ENCODE measurements around the gene WNT9B.

Gene WNT9B, protein sequence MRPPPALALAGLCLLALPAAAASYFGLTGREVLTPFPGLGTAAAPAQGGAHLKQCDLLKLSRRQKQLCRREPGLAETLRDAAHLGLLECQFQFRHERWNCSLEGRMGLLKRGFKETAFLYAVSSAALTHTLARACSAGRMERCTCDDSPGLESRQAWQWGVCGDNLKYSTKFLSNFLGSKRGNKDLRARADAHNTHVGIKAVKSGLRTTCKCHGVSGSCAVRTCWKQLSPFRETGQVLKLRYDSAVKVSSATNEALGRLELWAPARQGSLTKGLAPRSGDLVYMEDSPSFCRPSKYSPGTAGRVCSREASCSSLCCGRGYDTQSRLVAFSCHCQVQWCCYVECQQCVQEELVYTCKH

DNA sequence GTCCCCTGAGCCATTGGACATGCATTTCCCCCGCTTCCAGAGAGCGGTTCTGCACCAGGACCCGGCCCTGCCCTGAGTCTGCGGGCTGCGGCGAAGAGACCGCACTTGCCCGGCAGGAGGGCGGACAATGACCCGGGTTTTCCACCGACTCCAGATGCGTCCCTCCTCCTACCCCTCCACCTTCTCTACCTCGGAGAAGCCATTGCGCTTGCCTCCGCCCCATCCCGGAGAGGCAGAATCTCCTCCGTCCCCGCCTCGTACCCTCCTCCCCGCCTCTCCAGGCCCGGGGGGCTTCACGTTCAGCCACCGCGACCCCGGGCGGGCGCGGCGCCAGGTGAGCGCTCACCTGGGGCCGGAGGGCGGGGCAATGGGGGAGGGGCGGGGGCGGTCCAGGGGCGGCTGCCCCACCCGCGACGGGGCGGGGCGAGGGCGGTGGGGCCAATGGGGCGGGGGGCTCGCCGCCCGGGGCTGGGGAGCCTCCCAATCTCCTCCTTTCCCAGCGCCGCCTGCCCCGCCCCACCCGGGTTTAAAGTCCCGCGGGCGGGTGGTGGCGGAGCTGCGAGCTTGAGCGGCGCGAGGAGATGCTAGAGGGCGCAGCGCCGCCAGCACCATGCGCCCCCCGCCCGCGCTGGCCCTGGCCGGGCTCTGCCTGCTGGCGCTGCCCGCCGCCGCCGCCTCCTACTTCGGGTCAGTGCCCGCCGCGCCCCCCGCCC, at the start of gene WNT9B:
Gene WNT9B, plus strand, starts transcription at position 555 of the 713 bp plus-strand sequence. Its CDS starts 56 bp downstream, at position 611.
- DNase-seq = no peak

DNA sequence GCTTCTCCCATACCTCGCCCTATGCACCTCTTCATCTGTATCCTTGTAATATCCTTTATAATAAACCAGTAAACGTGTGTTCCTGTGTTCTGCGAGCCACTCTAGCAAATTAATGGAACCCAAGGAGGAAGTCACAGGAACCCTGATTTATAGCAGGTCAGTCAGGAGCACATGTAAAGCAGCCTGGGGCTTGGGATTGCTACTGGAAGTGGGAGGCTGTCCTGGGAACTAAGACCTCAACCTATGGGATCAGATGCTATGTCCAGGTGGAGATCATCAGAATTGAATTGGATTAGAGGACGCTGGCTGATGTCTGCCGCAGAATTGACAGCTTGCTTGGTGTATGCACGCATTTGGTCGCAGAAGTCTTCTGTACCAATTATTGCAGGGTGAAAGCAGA, 48.6 kb upstream of the WNT9B start:
- no peak for DNase-seq

DNA sequence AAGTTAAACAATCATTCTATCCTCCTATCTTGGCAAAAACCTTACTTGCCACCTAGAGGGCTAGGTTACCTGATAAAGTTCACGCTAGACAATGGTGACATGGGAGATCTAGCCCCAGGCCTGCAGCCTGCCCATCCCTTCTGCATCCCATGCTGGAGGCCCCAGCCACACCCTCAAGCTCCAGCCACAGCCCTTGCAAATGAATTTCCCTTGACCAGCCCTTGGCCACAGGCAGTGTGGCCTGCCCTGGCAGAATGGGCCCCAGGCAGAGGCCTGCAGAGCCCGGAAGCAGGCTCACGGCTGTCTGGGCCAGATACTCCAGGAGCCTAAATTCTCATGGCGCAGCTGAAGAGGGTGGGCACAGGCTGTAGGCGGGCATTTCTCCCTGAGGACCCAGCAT, 47.8 kb upstream of the WNT9B start:
- DNase-seq = no peak

DNA sequence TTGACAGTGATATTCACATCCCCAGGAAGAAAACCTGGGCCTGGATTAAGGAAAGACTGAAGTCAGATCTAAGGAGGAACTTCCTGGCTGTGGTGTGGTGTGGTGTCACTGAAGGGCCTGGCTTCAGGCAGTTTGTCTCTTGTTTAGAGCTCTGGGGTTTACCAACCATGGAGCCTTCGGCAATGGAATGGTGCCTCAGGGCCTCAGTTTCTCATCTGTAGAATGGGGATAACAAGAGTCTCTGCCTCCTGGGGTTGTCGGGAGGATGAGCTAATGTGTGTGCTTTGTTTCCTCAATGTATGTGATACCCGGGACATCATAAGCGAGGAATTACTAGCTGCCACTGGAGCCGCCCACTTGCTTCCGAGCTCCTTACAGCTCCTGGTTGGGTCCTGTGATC, 45.6 kb upstream of the WNT9B start:
- no peak for DNase-seq

DNA sequence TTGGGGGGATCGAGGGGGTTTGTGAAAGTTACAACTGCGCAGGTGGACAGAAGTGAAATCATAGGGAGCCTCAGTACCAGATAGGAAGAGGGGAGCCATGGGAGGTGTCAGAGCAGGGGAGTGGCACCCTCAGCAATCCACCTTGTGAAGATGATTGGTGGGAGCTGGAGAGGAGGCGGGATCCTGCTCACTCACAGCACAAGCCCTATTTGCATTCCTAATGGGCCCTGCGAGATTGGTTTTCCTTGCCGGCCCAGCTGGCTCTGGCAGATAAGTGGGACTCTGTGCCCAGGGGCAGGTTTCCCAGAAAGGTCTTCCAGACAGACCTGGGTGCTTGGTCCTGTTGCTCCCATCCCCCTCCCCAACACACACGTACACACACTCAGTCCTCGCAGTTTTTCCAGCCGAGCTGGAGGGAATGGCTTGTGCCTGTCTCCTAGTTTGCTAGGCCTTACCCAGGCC, 42.2 kb upstream of the WNT9B start:
- DNase-seq = no peak

DNA sequence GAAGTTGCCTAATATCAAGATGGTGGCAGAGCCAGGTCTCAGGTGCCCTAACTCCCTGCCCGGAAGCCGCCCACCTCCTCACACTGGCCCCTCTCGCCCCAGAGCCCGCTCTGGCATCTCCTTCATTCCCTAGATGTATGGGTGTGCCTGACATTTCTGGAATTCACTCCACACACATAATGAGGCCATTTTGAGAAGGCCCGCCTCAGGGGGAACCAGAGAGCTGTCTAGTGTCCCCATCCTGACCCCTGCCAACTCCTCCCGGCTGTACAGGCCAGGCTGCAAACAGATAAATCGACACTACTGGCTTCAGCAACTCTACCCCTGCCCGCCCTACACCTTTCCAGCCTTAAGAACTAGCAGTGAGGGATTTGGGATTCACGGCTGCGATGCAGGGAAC, 40.5 kb upstream of the WNT9B start:
- DNase-seq = no peak

DNA sequence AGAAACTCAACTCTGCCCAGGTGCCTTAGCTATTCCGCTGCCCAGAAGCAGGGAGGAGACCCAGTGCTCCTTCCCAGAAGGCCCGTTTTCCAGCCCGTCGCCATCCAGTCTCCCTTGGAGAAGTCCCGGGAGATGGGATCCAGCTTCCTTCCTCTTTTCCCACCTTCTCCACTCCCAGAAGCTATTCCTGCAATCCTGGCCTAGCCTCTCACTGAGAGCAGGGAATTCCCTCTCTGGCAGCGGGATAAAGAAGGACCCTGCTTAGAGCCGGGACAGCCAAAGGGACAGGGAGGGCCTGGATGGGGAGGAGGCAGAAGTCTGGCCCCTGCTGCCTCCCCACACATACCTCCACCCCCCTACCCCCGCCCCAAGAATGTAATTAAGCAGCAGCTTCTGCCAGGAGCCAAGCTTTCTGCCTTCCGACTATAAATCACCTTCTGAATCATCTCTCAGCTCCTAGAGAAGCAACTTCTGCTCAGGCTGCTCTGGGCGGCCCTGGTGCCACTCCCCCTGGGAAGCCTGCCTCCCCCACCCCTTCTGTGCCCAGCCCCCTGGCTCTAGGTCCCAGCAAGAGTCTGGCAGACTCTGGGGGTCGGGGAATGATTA, 39.3 kb upstream of the WNT9B start:
- DNase-seq = no peak

DNA sequence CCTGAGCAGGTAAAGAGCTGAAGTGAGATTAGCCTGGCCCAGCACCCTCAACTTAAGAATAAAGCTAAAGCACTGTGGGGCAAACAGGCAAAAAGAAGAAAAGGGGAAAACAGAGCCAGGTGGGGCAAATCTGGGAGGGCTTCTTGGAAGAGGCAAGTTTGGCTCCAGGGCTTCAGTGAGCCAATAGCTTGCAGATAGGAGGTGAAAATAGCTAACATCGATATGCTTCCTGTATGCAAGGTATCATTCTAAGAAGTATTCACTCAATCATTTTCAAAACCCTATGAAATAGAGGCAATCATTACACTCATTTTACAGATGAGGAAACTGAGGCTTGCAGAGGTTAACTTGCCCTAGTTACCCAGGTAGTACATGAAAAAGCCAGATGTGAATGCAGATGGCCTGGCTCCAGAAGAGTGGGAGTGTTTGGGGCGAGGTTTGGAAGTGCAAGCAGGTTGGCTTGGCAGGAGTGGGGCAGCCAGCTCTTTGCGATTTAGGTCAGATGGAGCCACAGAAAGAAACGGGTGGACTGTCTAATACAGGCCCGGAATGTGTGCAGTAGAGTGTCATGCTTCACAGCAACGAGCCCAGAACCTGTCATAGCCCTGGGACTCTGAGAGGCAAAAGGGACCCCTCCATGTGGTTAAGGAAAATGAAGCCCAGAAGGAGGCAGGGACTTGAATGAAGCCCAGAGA, 38.6 kb upstream of the WNT9B start:
- DNase-seq = no peak

DNA sequence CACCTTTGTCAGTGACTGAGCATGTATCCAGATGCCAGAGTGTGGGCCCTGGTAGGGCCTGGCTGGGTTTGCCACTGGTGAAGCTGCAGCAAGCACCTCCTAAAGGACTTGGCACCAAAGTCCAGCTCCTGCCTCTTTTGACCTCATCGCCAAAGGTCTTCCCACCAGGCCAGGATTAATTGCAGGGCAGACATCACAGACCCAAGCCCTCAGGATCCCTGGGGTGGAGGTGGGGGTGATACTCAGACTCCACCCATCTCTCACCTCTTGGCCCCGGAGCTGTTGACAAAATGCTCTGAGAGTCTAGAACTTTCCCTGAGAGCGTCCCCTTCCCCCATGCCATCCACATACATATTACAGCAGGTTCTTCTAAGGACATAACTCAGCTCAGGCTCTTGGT, 37.5 kb upstream of the WNT9B start:
- no peak for DNase-seq

DNA sequence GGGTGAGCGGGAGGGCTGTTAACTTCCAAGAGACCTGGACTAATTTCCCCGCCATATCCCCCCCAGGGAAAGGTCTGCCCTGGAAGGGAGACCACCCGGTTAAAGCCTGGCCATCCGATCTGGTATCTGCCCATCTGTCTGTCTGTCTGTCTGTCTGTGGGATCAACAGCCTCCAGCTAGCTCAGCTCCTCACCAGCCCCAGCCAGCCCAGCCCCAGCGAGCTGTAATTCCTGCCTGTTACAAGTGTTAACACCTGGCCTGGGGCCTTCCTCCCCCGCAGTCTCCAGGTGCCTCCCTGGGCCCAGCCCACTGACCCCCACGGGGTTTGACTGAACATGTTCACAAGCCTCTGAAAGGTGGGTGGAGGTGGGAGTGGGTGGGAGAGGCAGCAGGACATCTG, 36.9 kb upstream of the WNT9B start:
- DNase-seq = no peak

DNA sequence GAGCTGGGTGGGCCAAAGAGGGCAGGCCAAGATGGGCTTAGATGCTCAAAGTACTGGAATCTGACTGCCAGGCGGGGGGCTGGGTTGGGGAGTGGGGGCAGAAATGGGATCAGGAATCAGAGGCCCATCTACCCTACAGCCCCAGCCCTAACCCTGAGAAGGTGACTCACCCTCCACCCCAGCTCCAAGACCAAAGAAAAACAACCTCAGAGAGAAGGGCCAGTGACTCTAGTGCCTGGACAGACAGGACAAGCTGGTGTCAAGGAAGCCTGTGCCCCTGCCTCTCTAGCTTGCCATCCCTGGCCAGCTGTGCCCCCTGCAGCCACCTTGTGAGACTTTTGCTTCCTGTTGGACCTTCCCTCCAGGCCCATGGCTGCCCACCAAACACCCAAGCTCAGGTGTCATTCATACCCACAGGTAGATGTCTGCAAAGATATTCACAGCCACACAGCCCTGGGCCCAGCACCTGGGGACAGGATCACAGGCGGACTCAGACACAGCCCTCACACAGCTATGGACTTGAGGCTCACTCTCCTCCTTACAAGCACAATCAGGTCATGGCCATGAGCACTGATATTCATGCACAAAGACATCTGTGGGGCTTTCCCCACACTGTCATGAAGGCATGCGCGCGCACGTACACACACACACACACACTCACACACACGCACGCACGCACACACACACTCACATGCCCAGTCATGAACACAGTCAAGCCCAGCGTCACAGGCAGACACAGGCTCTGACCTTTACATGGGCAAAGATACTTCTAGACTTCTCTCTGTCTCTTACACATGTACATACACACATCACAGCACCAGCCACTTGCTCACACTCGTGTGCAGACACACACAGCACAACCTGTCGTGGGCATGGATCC, 35.7 kb upstream of the WNT9B start:
- DNase-seq = no peak

DNA sequence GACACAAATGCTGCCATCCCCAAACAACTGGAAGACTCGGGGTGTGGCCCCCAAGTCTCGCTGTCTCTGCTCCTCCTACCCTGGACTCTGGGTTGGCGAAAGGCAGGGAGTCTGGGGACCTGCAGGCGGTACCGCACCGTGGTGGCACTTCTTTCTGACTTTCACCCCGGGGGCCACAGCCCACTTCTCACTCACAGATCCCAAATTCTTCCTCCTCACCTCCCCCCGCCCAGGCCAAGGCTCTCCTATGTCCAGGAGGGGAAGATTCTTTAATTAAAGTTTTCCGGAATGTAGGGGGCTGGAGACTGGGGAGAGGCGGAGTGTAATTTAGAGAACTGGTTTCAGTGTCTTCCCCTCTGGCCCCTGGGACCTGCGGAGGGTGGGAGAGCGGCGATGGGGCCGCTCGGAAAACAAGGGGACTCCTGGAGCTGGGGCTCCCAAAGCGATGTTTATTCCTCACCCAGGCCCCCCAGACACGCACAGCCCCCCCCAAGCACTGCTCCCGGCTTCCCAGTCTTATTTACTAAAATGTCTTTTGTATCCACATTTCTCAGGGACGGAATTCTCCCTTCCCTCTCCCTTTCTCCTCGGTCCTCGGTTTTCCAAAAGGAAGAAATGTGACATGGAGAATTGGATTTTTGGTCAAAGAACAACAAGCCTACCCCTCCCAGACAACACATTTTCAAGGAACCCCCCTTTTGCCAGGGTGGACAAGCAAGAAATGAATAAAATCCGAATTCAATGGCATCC, 34.1 kb upstream of the WNT9B start:
- DNase-seq = no peak

DNA sequence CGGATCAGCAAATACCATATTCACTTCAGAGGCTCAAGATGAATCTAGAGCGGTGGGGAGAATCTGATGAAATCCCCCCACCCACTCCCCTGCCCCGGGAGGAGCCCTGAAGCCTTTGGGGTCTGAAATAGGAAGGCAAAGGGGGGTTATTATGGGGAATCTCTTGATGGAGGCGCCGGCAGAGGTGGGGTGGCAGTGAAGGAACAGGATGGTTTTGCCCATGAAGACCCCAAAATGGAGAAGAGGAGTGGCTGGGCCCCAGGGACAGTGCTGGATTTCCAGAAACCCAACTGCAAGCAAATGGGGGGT, 33.5 kb upstream of the WNT9B start:
- no peak for DNase-seq

DNA sequence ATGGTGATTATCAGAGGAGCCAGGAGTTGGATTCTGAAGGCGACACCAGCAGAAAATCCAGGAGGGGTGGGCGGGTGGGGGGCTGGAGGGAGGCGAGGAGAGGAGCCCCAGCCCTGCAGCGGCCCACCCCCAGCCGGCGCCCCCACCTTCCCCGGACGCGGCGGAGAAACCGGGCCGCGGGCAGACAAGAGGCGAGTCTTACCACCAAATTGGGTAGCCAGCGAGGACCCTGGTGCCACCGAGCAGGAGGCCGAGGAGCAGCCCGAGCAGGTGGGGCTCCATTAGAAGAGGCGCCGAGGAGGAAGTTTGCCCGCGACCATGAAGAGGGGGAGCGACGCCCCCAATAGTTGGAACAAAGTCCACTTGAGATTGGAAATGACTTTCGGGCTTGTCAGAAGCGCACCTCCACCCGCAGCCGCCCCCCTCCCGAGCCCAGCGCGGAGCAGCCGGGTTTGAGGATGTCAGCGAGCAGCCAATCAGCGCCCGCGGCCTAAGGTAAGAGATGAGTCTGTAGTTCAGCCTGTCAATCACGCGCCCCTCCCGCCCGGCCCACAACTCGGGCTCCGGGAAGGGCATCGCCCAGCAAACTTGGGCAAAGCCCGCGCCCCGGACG, 33.0 kb upstream of the WNT9B start, which contains the start of gene WNT3:
Gene WNT3, minus strand, starts transcription at position 377 of the 613 bp plus-strand sequence. Its CDS starts 95 bp downstream, at position 282.
- DNase-seq = peak; percentile 4

DNA sequence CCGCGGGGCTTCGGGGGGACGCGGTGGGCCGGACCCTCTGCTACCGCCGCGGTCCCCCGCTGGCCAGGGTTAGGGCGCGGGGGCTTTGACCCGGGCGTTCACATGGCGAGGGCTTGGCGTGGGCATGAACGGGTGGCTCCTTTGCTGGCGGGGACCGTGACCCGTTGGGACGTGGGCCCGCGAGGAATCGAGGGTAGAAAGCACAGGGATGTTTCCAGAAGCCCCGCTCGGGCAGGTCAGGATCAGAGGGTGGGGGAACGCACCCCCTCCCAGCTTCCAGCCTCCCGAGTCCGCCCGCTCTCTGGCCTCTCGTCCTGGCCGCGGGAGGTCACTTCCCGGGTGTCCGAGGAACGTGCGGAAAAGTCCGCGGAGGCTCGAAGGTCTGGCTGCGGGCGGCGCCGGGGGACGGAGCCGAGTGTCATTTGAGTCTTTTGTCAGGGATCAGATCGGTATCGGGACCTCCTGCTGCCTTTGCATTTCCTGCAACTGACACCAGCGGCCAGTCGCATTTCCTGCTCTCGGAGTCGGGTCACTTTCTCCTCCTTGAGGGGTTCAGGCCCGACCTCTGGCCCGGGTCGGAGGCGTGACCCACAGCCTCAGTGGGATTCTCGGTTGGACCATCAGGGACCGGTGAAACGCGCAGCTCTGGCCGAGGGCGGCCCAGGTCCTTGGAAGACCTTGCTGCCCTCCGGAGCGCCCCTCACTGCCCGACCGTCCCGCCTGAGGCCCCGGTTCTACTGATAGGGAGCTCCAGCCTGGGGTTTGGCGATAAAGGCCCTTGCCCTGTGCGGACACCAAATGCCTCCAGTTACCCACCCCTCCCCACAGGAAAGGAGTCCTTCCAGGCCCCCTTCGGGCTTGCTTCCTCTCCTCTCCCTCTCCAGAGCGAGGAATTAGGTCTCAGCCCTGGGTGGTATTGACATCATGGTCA, 32.2 kb upstream of the WNT9B start:
- DNase-seq = no peak

DNA sequence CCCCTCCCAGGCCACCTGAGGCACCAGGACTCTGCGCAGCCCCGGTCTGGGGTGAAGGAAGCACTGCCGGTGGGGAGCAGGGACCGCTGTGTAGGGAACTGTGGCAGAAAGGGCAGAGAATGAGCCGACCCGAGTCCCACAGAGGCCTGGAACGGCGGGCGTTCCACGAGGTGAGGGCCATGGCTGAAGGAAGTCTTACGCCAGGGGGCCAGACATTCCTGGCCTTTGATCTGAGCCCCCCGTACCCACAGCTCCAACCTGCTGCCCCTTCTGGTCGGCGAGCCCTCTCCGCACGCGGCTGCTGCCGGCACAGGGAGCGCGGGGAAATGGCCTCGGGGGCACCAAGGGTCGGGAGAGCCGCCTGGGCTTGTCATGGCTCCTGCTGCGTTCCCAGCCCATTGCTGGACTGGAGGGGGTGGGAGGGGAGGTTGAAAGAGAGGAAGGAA, 31.5 kb upstream of the WNT9B start:
- no peak for DNase-seq

DNA sequence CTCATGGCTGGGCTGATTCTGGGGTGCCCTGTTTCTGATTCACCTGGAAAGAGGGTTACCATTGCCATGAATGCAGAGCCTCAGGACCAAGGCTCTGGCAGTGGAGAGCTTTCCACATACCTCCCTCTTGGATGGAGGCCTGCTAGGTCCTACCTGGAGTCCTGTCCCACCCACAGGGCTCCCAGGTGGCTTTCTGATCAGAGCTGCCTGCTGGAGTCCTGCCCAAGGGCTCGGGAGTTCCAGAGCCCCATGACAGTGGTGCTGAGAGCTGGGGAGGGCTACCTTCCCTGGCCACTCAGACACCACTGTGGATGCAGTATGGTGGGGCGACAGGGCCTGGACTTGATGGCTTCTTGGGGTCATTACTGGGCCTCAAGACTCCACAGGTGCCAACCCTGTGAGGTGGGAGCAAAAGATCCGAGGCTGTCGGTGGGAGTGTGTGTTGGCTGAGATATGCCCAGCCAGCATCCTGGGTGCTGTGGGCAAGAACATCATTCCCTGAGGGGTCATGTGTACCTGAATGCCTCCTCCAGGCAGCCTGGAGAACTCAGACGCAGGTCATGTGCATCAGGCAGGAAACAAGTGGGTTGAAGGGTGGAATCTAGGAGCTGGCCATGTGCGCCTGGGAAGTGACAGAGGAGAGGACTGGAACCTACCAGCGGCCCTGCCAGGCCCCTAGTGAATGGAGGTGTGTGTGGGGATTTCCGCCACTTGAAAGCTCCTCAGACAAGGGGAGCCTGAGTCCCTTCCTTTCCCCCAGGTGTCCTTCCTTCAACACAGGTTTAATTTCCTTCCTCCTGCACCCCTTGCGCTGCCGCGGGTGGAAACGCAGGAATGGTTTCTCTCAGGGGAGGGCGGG, 30.6 kb upstream of the WNT9B start:
- DNase-seq = no peak

DNA sequence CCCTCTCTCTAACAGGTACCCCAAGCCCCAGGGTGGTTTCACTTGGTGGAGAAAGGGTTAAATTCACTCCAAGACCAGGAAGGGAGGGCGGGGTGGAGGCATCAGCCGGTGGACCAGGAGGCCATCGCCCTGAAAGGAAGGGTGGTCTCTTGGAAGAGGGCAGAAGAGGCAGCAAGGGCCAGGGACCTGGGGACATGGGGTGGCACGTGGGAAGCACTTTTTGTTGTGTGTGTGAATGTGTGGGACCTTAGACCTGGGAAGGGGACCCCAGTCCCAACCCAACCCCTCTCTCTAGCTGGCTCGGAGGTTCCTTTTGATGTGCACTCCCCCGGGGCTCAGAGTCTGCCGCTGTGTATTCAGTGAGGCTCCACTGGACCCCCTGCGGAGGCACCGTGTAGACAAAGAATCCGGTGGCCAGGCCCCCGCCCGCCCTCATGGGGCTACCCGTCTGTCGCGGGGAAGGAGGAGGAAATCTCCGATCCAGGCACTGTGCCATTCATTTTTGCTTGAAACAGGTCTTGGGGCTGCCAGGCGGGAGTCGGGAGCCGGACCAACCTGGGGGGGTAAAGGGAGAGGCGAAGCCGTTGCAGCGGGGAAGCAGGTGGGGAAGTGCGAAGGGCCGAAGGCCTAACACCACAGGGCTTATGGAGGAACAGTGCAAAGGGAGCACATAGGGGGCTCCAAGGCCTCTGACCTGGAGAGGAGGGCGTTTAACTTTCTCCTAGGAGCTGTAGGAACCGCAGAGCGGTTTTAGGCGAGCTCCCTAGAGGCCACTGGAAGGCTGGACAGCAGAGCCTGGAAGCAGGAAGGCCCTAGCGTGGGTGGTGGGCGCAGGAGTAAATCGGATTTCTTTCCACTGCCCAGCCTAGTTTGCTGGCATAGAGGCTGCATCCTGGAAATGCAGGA, 29.6 kb upstream of the WNT9B start:
- DNase-seq = no peak

All from inflammatory macrophage treated with lipopolysaccharide for 4 hours (primary cell).